Measurements from ENCODE around the gene EPC1. TPM values are rescaled to one million over a fixed set of nuclear protein-coding genes. Genes with fewer than 3 reads are reported as not detected.

Gene EPC1
- total RNA-seq, 6 experiments from 2014 or later = 10.5 to 14.6 (median 12.4) TPM

DNA sequence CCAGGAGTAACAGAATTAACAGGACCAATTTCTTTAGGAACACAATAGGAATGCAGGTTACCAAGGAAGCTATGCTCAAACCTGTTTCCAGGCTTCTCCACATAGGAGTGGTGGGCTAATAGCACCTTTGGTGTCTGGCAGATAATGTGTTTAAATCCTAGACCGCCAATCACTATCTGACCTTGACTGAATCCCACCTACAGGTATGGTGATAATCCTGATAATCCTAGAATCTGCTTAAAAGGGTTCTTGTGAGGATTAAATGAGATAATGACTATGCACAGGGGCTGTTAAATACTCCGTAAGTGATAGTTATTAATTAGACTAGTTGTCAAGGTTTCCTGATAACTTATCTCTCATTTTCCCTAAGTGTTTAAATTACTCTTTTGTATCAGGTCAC is 81.2 kb downstream of the EPC1 start:
- DNase-seq (no peak), ATAC-seq (no peak)
- intact Hi-C loops (cut with DNase I) = loop anchor here in 1 of 2 donors (10.0 kb wide), 1 partner anchor 89 kb away; no protein-coding TSS in a partner anchor
- TF ChIP-seq POLR2A (IDR thresholded peaks at IDR 0.05) = no peak
- TF ChIP-seq, protein P1, sequence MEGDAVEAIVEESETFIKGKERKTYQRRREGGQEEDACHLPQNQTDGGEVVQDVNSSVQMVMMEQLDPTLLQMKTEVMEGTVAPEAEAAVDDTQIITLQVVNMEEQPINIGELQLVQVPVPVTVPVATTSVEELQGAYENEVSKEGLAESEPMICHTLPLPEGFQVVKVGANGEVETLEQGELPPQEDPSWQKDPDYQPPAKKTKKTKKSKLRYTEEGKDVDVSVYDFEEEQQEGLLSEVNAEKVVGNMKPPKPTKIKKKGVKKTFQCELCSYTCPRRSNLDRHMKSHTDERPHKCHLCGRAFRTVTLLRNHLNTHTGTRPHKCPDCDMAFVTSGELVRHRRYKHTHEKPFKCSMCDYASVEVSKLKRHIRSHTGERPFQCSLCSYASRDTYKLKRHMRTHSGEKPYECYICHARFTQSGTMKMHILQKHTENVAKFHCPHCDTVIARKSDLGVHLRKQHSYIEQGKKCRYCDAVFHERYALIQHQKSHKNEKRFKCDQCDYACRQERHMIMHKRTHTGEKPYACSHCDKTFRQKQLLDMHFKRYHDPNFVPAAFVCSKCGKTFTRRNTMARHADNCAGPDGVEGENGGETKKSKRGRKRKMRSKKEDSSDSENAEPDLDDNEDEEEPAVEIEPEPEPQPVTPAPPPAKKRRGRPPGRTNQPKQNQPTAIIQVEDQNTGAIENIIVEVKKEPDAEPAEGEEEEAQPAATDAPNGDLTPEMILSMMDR (IDR thresholded peaks at IDR 0.05) = no peak
- no peak overlapping the region for H3K27ac ChIP-seq
- no peak overlapping the region for H3K4me3 ChIP-seq
- H3K9me3 ChIP-seq = no peaks in the 10 kb centered on the region
- no peaks in the 10 kb centered on the region for H3K4me1 ChIP-seq
- WGBS (ENCODE audit: insufficient coverage, low coverage, low lambda C conversion rate, missing lambda C conversion rate) = 80% methylated on average over 2 of the region's 2 CpGs
- peaks cover 8 to 36% (median 13%) of the 10 kb centered on the region in 4 donors for H3K36me3 ChIP-seq
- H3K27me3 ChIP-seq = no peaks in the 10 kb centered on the region

DNA sequence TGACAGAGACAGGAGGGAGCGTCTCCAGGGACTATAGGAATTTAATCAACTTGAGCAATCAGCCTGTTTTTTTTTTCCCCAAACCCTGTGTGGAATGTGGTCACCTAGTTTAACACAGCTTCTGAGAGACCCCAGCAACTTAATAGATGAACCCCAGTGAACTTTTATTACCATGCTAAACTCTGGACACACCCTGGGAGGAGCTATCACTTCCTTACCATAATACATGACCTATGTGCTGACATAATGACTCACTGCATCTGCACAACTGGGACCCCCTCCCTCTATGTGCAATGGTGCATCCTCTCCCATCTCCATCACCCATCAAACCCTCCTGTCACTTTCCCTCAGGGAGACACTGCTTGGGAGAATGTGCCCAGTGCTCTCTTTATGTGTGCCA is 83.7 kb downstream of the EPC1 start:
- H3K27me3 ChIP-seq = no peaks in the 10 kb centered on the region

DNA sequence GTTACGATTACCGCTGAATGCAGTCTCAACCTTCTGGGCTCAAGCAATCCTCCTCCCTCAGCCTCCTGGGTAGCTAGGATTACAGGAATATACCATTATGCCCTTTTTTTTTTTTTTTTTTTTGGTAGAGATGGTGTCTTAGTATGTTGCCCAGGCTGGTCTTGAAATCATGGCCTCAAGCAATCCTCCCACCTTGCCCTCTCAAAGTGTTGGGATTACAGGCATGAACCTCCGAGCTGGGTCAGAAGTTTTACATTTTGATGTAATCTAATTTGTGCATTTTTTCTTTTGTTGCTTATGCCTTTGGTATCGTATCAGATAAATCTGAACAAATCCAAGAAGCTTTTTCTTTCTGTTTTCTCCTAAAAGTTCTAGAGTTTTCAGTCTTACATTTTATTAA is 87.4 kb downstream of the EPC1 start:
- WGBS (ENCODE audit: insufficient coverage, low coverage, low lambda C conversion rate, missing lambda C conversion rate) = 91% methylated on average over 4 of the region's 4 CpGs
- no peak for TF ChIP-seq POLR2A (IDR thresholded peaks at IDR 0.05)
- TF ChIP-seq, protein P1 (IDR thresholded peaks at IDR 0.05) = no peak

More for the DNA sequence above, 83.7 kb downstream of the EPC1 start:
- DNase-seq (no peak), ATAC-seq (peak in 2 of 4 donors; percentile 27 to 40)
- 67% methylated on average over 1 of the region's 1 CpG for WGBS (ENCODE audit: insufficient coverage, low coverage, low lambda C conversion rate, missing lambda C conversion rate)
- intact Hi-C loops (cut with DNase I) = loop anchor here in 1 of 2 donors (10.0 kb wide), 1 partner anchor 92 kb away; no protein-coding TSS in a partner anchor
- H3K9me3 ChIP-seq = no peaks in the 10 kb centered on the region
- H3K36me3 ChIP-seq = peaks cover 0 to 13% (median 1%) of the 10 kb centered on the region in 4 donors
- H3K27ac ChIP-seq = no peak overlapping the region
- TF ChIP-seq POLR2A (IDR thresholded peaks at IDR 0.05) = no peak
- TF ChIP-seq, protein P1 (IDR thresholded peaks at IDR 0.05) = no peak
- no peak overlapping the region for H3K4me3 ChIP-seq
- no peaks in the 10 kb centered on the region for H3K4me1 ChIP-seq

DNA sequence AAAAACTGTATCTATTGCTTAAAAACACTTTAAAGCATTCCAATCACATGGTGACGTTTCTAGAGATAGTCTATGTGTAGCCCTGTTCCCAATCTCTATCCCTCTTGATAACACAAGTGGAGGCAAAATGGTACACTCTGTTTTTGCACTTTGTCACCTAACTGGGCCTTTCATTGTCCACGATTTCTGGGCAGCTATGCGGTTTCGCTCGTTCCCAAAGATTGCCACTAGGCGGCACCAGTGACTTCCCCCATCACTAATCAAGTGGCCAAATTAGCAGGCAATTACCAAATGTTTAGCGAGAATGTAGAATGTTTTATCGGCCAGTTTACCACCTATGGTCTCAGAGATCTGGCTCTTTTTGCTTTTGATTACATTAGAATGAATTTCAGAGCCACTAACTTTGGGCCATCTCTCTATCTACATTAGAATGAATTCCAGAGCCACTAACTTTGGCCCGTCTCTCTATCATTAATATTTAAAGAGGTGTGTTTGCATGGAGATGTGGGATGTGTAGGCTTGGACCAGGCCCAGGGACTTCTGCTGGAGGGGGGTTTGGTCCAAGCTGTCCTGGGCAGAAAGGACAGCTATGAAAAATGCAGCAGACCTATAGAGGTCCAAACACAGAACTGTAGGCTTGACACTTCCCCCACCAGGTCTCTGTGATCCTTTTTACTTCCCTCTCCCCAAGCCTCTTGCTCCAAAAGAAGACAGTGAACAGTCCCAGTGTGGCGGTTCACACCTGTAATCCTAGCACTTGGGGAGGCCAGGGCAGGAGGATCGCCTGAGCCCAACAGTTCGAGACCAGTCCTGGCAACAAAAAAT is 90.1 kb downstream of the EPC1 start:
- TF ChIP-seq POLR2A (IDR thresholded peaks at IDR 0.05) = no peak
- TF ChIP-seq, protein P1 (IDR thresholded peaks at IDR 0.05) = peak; percentile 79 to 86 (median 83)
- Histone ChIP-seq H3K4me3 (no peak overlapping the region), H3K27ac (no peak overlapping the region)

More for the DNA sequence above, 87.4 kb downstream of the EPC1 start:
- no peak overlapping the region for H3K27ac ChIP-seq
- no peaks in the 10 kb centered on the region for H3K9me3 ChIP-seq
- no peaks in the 10 kb centered on the region for H3K27me3 ChIP-seq
- intact Hi-C loops (cut with DNase I) = loop anchor here in 1 of 2 donors (5.0 kb wide), 1 partner anchor 88 kb away; the partner anchor contains the start of gene EPC1
- no peak overlapping the region for H3K4me3 ChIP-seq
- H3K4me1 ChIP-seq = peaks cover 0 to 4% (median 0%) of the 10 kb centered on the region in 4 donors
- H3K36me3 ChIP-seq = no peaks in the 10 kb centered on the region
- DNase-seq (no peak), ATAC-seq (no peak)

More for the DNA sequence above, 90.1 kb downstream of the EPC1 start:
- ATAC-seq (peak; percentile 95 to 98 (median 96)), DNase-seq (peak; percentile 60 to 71 (median 67))
- 22% methylated on average over 12 of the region's 12 CpGs for WGBS (ENCODE audit: insufficient coverage, low coverage, low lambda C conversion rate, missing lambda C conversion rate)
- Histone ChIP-seq H3K4me1 (peaks cover 0 to 4% (median 0%) of the 10 kb centered on the region in 4 donors), H3K27me3 (no peaks in the 10 kb centered on the region), H3K9me3 (no peaks in the 10 kb centered on the region), H3K36me3 (no peaks in the 10 kb centered on the region)
- intact Hi-C loops (cut with DNase I) = loop anchor here in 1 of 2 donors (5.0 kb wide), 1 partner anchor 90 kb away; the partner anchor contains the start of gene EPC1

Measured in right lobe of liver (tissue), 6 donors.